A549 (cell line): ENCODE data around the gene CDC42BPB.

ENCODE experiments used
- BHLHE40 ChIP-seq: IDR thresholded peaks from 2 replicates; pipeline ENCODE4 v1.6.1; 2012; ENCODE audit warnings: low read depth, low read length, inconsistent platforms
- CEBPB ChIP-seq, 2 experiments: fragments of >200 bp in 1 of 2; sonication (Bioruptor Twin) in 1 of 2; formaldehyde crosslinking in 1 of 2; IDR thresholded peaks; 2 replicates each; pipeline ENCODE4 v1.6.1; 2012 to 2016
- CHD4 ChIP-seq: fragments of 200-600 bp; sonication (generic); IDR thresholded peaks from 2 replicates; pipeline ENCODE4 v1.6.1; 2016; ENCODE audit warnings: antibody characterized with exemption, mild to moderate bottlenecking, borderline replicate concordance
- EHMT2 ChIP-seq: fragments of 200-600 bp; sonication (generic); IDR thresholded peaks from 2 replicates; pipeline ENCODE4 v1.6.1; 2016; ENCODE audit warnings: antibody characterized with exemption, low read depth, mild to moderate bottlenecking, moderate library complexity
- ESRRA ChIP-seq: fragments of 150-350 bp; IDR thresholded peaks from 2 replicates; pipeline ENCODE4 v1.6.1; 2014; ENCODE audit warnings: mild to moderate bottlenecking, low read length, borderline replicate concordance
- JUNB ChIP-seq: fragments of >200 bp; sonication (Bioruptor Twin); formaldehyde crosslinking; IDR thresholded peaks from 2 replicates; pipeline ENCODE4 v1.6.1; 2016
- NFE2L2 ChIP-seq: fragments of 150-350 bp; conservative IDR thresholded peaks from 2 replicates; pipeline ENCODE4 v1.6.1; 2014; ENCODE audit warnings: low read length
- NPAS2 ChIP-seq: fragments of 250-450 bp; sonication (Bioruptor Pico); IDR thresholded peaks from 2 replicates; pipeline ENCODE4 v1.8.0; 2022; ENCODE audit warnings: mild to moderate bottlenecking, moderate library complexity, borderline replicate concordance
- RFX5 ChIP-seq: fragments of 450-650 bp; IDR thresholded peaks from 2 replicates; pipeline ENCODE4 v1.7.1; 2014; ENCODE audit warnings: antibody characterized with exemption, mild to moderate bottlenecking, moderate library complexity
- SMC3 ChIP-seq: fragments of >200 bp; sonication (Bioruptor Twin); formaldehyde crosslinking; IDR thresholded peaks from 3 replicates; pipeline ENCODE4 v1.6.1; 2018; ENCODE audit warnings: inconsistent platforms
- TF ChIP-seq, protein P1 (sequence below): fragments of >200 bp; sonication (Bioruptor Twin); formaldehyde crosslinking; IDR thresholded peaks from 3 replicates; pipeline ENCODE4 v1.5.1; 2016
- TF ChIP-seq, protein P2 (sequence below): fragments of 450-650 bp; IDR thresholded peaks from 2 replicates; pipeline ENCODE4 v1.6.1; 2014; ENCODE audit warnings: antibody characterized with exemption
- TF ChIP-seq, protein P3 (sequence below): IDR thresholded peaks from 2 replicates; pipeline ENCODE4 v1.6.1; 2012

DNA sequence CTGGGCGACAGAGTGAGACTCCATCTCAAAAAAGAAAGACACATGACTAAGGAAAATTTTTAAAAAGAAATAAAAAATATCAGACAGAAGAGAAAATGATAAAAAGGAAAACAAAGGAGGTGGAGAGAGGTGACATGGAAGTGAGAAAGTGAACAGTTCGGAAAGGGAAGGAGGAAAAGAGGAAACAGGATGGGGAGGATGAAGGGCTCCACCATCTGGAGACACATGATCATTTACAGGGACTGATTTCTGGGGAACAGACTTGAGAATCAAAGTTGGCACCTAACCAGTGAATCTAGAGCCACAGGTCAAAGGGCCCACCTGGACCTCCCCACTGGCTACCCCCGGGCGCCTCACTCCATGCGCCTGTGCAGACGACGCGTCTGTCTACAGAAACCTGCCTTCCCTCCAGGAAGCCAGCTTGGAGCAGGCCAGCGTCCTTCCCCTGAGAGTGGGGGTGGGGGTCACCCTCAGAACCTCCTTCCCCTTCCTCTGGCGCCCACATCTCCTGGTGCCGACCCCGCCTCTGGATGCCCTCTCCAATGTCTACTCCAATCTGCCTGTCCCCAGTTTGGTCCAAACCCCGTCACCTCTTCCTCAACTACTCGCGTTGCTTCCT is 74.4 kb downstream of the CDC42BPB start:
- TF ChIP-seq, protein P1, sequence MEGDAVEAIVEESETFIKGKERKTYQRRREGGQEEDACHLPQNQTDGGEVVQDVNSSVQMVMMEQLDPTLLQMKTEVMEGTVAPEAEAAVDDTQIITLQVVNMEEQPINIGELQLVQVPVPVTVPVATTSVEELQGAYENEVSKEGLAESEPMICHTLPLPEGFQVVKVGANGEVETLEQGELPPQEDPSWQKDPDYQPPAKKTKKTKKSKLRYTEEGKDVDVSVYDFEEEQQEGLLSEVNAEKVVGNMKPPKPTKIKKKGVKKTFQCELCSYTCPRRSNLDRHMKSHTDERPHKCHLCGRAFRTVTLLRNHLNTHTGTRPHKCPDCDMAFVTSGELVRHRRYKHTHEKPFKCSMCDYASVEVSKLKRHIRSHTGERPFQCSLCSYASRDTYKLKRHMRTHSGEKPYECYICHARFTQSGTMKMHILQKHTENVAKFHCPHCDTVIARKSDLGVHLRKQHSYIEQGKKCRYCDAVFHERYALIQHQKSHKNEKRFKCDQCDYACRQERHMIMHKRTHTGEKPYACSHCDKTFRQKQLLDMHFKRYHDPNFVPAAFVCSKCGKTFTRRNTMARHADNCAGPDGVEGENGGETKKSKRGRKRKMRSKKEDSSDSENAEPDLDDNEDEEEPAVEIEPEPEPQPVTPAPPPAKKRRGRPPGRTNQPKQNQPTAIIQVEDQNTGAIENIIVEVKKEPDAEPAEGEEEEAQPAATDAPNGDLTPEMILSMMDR = no peak; the same call in 2 of the 3 replicates
- TF ChIP-seq CHD4 (no peak), BHLHE40 (no peak), EHMT2 (no peak), NPAS2 (CRISPR knock-in tag) (no peak), CEBPB (IDR thresholded peaks at IDR 0.05) (no peak), SMC3 (0 out of 3 replicates have a peak, but pooled peaks have one; percentile 17), RFX5 (no peak), ESRRA (no peak), JUNB (no peak), NFE2L2 (no peak)
- TF ChIP-seq, protein P2, sequence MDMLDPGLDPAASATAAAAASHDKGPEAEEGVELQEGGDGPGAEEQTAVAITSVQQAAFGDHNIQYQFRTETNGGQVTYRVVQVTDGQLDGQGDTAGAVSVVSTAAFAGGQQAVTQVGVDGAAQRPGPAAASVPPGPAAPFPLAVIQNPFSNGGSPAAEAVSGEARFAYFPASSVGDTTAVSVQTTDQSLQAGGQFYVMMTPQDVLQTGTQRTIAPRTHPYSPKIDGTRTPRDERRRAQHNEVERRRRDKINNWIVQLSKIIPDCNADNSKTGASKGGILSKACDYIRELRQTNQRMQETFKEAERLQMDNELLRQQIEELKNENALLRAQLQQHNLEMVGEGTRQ = no peak
- TF ChIP-seq, protein P3, sequence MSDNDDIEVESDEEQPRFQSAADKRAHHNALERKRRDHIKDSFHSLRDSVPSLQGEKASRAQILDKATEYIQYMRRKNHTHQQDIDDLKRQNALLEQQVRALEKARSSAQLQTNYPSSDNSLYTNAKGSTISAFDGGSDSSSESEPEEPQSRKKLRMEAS = no peak
